SK-N-MC (cell line): ENCODE data around the gene DHRS7C.

Source experiments
- DNase-seq: peaks from one replicate; pipeline ENCODE4 v3.0.0-alpha.2; 2011; ENCODE audit warnings: low read depth, low spot score
- H3K27ac ChIP-seq: fragments of 200-600 bp; sonication (generic); 2 replicates; pipeline ENCODE4 v1.5.1; 2016; ENCODE audit warnings: mixed run types
- H3K36me3 ChIP-seq: fragments of 200-600 bp; sonication (generic); 2 replicates; pipeline ENCODE4 v1.6.1; 2017; ENCODE audit warnings: antibody characterized with exemption, low read length, mixed read lengths; ENCODE audit not compliant: insufficient read depth
- H3K4me3 ChIP-seq: fragments of 200-600 bp; sonication (generic); 2 replicates; pipeline ENCODE4 v1.5.1; 2016
- H3K9ac ChIP-seq: fragments of 200-600 bp; sonication (generic); 2 replicates; pipeline ENCODE4 v1.8.0; 2017; ENCODE audit warnings: mixed run types, mixed read lengths; ENCODE audit not compliant: insufficient read length
- H3K9me3 ChIP-seq: fragments of 200-600 bp; sonication (generic); 2 replicates; pipeline ENCODE4 v1.6.1; 2017; ENCODE audit warnings: low read depth, mild to moderate bottlenecking, antibody characterized with exemption, low read length, moderate library complexity, mixed read lengths
- EZH2 ChIP-seq: fragments of 200-600 bp; sonication (generic); IDR thresholded peaks from one replicate; pipeline ENCODE4 v1.6.1; 2017; ENCODE audit warnings: antibody characterized with exemption
- FOXP2 ChIP-seq: optimal IDR thresholded peaks from 2 replicates; pipeline ENCODE3; 2011; ENCODE audit warnings: mild to moderate bottlenecking, moderate library complexity; ENCODE audit not compliant: insufficient read depth; ENCODE audit errors: extremely low read length, control extremely low read depth
- POLR2AphosphoS5 ChIP-seq: IDR thresholded peaks from 2 replicates; pipeline ENCODE4 v1.6.1; 2012; ENCODE audit warnings: mild to moderate bottlenecking, low read depth, low read length, borderline replicate concordance

Gene DHRS7C

DNA sequence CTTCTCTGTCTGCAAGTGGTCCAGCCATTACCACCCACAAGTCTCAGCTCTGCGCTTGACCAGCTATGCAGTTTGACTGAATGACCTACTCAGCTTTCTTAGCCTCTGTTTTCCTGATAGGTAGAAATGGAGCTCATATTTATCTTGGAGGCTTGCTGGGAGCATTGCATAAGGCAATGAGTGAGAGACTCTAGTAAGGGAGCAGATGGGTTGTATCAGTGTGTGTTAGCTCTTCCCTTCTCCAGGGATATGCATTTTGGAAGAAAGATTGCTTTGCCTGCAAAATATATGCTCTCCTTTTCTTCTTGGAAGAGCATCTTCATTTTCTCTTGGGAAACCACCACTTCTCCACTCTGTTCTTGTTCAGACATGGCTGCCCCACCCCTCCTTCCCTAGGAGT lies 26.1 kb downstream of the DHRS7C start:
- no peak for DNase-seq
- H3K4me3 ChIP-seq, result no peak overlapping the region
- H3K27ac ChIP-seq, result no peak overlapping the region

DNA sequence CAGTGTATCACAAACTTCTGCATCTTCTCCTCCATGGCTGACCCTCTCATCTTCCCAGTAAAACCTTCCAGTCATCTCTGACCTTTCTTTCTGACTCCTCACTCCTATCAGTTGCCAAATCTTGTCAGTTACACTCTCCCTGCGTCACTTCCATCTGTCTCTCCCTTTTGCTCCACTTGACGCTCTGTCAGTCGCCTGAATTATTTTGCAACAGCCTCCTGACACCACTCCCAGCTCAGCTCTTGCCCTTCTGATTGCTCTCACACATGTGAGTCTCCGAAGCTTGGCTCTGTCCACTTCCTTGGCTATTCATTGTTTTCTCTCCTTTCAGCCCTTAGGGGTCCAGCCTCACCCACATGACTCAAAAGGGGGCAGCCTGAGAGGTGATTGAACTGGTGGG lies 27.7 kb downstream of the DHRS7C start:
- DNase-seq, result no peak
- Histone ChIP-seq H3K9ac (no peak overlapping the region), H3K9me3 (no peaks in the 10 kb centered on the region), H3K36me3 (no peaks in the 10 kb centered on the region), H3K27ac (no peak overlapping the region), H3K4me3 (no peak overlapping the region)
- TF ChIP-seq POLR2AphosphoS5, result no peak

More for the DNA sequence above, 26.1 kb downstream of the DHRS7C start:
- Histone ChIP-seq H3K9me3 (no peaks in the 10 kb centered on the region), H3K36me3 (no peaks in the 10 kb centered on the region), H3K9ac (no peak overlapping the region)
- TF ChIP-seq FOXP2 (no peak), EZH2 (no peak), POLR2AphosphoS5 (no peak)

GRCh38 chr17:9760266-9760665 lies 31.1 kb downstream of the DHRS7C start:
- Histone ChIP-seq H3K9ac (no peak overlapping the region), H3K9me3 (no peaks in the 10 kb centered on the region), H3K36me3 (no peaks in the 10 kb centered on the region), H3K4me3 (no peak overlapping the region), H3K27ac (no peak overlapping the region)
- TF ChIP-seq POLR2AphosphoS5, result no peak
- no peak for TF ChIP-seq EZH2
- TF ChIP-seq FOXP2, result no peak
- no peak for DNase-seq

- Histone ChIP-seq H3K27ac (no peak overlapping the region), H3K9me3 (no peaks in the 10 kb centered on the region), H3K9ac (no peak overlapping the region), H3K4me3 (no peak overlapping the region), H3K36me3 (no peaks in the 10 kb centered on the region)
- DNase-seq, result no peak
- TF ChIP-seq FOXP2 (no peak), EZH2 (no peak), POLR2AphosphoS5 (no peak)
These were observed 36.3 kb downstream of the DHRS7C start for GRCh38 chr17:9755083-9755482.

DNA sequence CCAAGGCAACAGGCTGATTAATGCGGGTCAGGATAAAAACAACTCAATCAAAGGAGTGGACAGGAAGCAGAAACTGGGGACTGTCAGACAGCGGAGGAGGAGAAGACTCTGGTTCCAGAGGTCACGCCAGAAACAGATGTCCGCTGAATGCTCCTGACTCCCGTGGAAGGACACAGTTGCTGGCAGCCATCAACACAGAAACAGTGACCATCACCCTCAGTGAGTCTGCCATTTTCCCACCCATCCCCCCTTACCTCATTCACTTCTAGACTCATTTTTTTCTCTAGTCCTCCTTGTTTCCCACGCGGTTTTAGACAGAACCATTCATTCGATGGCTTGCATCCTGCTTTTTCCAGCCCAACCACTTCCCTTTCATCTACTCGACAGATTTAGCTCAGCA lies 40.9 kb downstream of the DHRS7C start:
- no peak for DNase-seq
- TF ChIP-seq POLR2AphosphoS5 (no peak), FOXP2 (no peak), EZH2 (no peak)
- H3K36me3 ChIP-seq, result no peaks in the 10 kb centered on the region
- no peak overlapping the region for H3K27ac ChIP-seq
- H3K4me3 ChIP-seq, result no peak overlapping the region
- H3K9ac ChIP-seq, result no peak overlapping the region
- no peaks in the 10 kb centered on the region for H3K9me3 ChIP-seq

DNA sequence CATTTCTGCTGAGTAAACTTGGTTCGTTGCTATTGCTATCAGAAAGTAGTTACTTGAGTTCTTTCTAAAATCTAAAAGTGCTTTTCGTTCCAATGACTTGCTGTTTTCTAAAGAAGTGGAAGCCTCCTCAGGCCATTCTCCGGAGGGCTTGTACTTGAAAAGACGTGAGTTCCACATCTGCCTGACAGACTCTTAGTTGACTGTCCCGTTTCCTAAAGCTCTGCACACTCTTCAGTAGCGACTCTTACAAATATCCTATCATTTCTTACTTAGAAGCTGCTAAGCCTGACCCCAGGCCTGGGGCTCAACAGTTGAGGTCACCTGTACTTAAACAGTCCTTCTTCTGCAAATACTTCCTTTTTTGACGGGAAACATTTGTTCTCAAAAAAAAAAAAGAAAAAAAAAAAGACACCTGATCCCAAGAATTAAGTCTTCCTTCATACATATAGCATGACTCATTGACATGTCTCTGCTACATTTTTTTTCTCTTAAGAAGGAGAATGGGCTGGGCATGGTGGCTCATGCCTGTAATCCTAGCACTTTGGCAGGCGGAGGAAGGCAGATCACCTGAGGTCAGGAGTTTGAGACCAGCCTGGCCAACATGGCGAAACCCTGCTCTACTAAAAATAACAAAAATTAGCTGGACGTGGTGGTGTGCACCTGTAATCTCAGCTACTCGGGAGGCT lies 61.5 kb downstream of the DHRS7C start:
- no peak overlapping the region for H3K27ac ChIP-seq
- no peak overlapping the region for H3K9ac ChIP-seq
- H3K9me3 ChIP-seq, result no peaks in the 10 kb centered on the region
- no peaks in the 10 kb centered on the region for H3K36me3 ChIP-seq
- no peak overlapping the region for H3K4me3 ChIP-seq
- TF ChIP-seq EZH2 (no peak), FOXP2 (no peak), POLR2AphosphoS5 (no peak)
- no peak for DNase-seq

GRCh38 chr17:9729034-9729650 lies 62.2 kb downstream of the DHRS7C start:
- Histone ChIP-seq H3K9ac (no peak overlapping the region), H3K36me3 (no peaks in the 10 kb centered on the region), H3K27ac (no peak overlapping the region), H3K4me3 (no peak overlapping the region), H3K9me3 (no peaks in the 10 kb centered on the region)
- TF ChIP-seq FOXP2, result no peak
- TF ChIP-seq EZH2, result no peak
- no peak for TF ChIP-seq POLR2AphosphoS5
- no peak for DNase-seq

DNA sequence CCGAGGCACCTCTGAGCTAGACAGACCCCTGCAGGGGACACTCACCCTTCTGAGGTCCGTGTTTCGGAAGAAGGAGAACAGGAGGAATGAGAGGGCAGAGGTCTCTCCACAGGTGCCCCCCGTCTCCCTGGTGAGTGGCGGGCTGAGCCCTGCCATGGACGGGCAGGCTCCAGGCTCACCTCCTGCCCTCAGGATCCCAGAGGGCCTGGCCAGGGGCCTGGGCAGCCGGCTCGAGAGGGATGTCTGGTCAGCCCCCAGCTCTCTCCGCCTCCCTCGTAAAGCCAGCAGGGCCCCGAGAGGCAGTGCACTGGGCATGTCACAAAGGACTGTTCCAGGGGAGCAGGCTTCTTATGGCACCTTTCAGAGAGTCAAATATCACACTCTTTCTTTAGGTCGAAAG lies 62.8 kb downstream of the DHRS7C start:
- Histone ChIP-seq H3K36me3 (no peaks in the 10 kb centered on the region), H3K9ac (no peak overlapping the region), H3K9me3 (no peaks in the 10 kb centered on the region), H3K27ac (no peak overlapping the region), H3K4me3 (no peak overlapping the region)
- DNase-seq, result no peak
- TF ChIP-seq FOXP2 (no peak), EZH2 (no peak), POLR2AphosphoS5 (no peak)

GRCh38 chr17:9728005-9728404 lies 63.4 kb downstream of the DHRS7C start:
- no peaks in the 10 kb centered on the region for H3K9me3 ChIP-seq
- no peak overlapping the region for H3K4me3 ChIP-seq
- H3K36me3 ChIP-seq, result no peaks in the 10 kb centered on the region
- H3K27ac ChIP-seq, result no peak overlapping the region
- no peak for TF ChIP-seq POLR2AphosphoS5
- no peak for TF ChIP-seq EZH2
- TF ChIP-seq FOXP2, result no peak
- no peak for DNase-seq
- no peak overlapping the region for H3K9ac ChIP-seq
